ENCODE data around the gene ARHGAP36.

The ARHGAP36 gene

DNA sequence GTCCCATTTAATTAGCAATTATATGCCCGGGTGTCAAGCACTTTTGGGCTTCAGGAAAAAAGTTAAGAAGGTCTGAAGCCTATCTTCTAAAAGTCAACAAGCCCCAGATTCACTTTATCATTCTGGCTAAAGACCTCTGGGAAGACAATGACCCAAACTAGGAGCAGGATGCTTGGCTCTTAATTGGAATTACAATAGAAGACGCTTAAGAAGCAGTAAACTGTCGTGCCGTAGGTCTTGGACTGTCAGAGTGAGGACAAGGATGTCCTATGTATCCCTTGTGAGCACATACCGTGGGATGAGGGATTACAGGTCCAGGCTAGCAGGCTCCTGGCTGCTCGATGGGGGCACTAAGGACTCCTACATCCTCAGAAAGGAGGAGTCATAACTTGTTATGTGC is 3.2 kb upstream of the ARHGAP36 start:
- Histone ChIP-seq H3K27me3 (peaks cover 43% of the 10 kb centered on the region), H3K4me1 (ENCODE audit: control insufficient read depth in 1 of 2, insufficient read depth in 1 of 2, low read depth in 1 of 2, low read length in 1 of 2) (no peaks in the 10 kb centered on the region), H3K36me3 (no peaks in the 10 kb centered on the region), H3K27ac (no peak overlapping the region), H3K9me3 (no peaks in the 10 kb centered on the region), H3K4me3 (ENCODE audit: low read depth in 1 of 2, low read length in 1 of 2) (no peak overlapping the region)
- TF ChIP-seq, protein P1, sequence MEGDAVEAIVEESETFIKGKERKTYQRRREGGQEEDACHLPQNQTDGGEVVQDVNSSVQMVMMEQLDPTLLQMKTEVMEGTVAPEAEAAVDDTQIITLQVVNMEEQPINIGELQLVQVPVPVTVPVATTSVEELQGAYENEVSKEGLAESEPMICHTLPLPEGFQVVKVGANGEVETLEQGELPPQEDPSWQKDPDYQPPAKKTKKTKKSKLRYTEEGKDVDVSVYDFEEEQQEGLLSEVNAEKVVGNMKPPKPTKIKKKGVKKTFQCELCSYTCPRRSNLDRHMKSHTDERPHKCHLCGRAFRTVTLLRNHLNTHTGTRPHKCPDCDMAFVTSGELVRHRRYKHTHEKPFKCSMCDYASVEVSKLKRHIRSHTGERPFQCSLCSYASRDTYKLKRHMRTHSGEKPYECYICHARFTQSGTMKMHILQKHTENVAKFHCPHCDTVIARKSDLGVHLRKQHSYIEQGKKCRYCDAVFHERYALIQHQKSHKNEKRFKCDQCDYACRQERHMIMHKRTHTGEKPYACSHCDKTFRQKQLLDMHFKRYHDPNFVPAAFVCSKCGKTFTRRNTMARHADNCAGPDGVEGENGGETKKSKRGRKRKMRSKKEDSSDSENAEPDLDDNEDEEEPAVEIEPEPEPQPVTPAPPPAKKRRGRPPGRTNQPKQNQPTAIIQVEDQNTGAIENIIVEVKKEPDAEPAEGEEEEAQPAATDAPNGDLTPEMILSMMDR (IDR thresholded peaks at IDR 0.05), result no peak

DNA sequence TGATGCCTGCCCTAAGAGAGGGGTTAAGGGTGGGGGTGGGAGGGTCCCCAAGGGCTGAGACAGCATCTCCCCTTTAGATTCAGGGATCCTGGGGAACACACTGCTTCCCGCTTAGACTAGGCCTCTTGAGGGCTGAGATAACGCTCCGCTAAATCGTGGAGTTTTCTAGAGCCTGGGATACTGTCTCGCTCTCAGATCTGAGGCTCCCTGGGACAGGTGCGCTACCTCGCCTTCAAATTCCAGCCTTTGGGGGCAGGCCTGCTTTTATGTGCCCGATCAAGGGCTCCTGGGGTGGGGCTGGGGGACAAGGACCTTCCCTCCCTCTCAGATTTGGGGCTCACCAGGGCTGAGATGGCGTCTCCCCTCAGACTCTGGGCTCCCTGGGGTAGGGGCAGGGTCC is 440 bp upstream of the ARHGAP36 start:
- H3K4me3 ChIP-seq (ENCODE audit: low read depth in 1 of 2, low read length in 1 of 2), result no peak overlapping the region
- TF ChIP-seq, protein P1 (IDR thresholded peaks at IDR 0.05), result no peak
- no peaks in the 10 kb centered on the region for H3K9me3 ChIP-seq
- H3K36me3 ChIP-seq, result no peaks in the 10 kb centered on the region
- H3K4me1 ChIP-seq (ENCODE audit: control insufficient read depth in 1 of 2, insufficient read depth in 1 of 2, low read depth in 1 of 2, low read length in 1 of 2), result no peaks in the 10 kb centered on the region
- no peak overlapping the region for H3K27ac ChIP-seq
- H3K27me3 ChIP-seq, result peaks cover 58% of the 10 kb centered on the region

DNA sequence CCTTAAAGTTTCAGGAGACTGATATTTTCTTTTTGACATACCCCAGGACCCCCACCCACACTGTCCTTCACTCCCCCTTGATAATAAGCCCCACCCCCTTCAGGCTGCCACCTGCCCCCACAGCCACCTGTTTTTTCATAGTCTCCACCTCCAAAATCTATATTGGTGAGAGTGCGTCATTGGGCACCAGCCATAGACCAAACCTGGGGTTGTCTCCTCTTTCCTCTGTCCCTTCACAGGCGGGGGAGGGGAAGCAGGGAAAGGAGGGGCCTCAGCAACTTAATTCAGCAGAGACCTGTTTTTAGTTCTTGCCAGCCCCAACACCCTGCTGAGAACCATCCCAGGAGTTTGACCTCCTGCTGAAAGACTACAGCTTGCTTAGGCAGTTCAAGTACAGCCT is 1.1 kb downstream of the ARHGAP36 start:
- H3K4me1 ChIP-seq (ENCODE audit: control insufficient read depth in 1 of 2, insufficient read depth in 1 of 2, low read depth in 1 of 2, low read length in 1 of 2), result no peaks in the 10 kb centered on the region
- peaks cover 64% of the 10 kb centered on the region for H3K27me3 ChIP-seq
- no peaks in the 10 kb centered on the region for H3K9me3 ChIP-seq

DNA sequence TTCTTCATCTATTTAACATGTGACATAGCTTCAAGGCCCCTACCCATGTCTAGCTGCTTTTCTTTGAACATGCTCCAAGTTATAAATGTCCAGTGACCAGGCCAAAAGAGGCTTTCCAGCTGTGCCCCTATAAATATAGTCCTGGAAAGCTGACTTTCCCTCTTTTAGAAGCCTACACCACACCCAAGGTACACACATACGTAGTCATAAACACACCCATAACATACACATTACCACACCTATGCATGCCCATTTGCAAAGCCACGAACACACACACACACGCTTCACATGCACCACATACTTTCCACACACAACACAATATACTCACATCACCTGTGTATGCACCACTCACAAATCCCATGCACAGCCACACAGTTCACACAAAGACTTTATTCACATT is 2.0 kb downstream of the ARHGAP36 start:
- peaks cover 68% of the 10 kb centered on the region for H3K27me3 ChIP-seq
- TF ChIP-seq, protein P1 (IDR thresholded peaks at IDR 0.05), result no peak
- no peak overlapping the region for H3K4me3 ChIP-seq (ENCODE audit: low read depth in 1 of 2, low read length in 1 of 2)
- no peaks in the 10 kb centered on the region for H3K36me3 ChIP-seq
- no peak overlapping the region for H3K27ac ChIP-seq
- no peaks in the 10 kb centered on the region for H3K4me1 ChIP-seq (ENCODE audit: control insufficient read depth in 1 of 2, insufficient read depth in 1 of 2, low read depth in 1 of 2, low read length in 1 of 2)
- H3K9me3 ChIP-seq, result no peaks in the 10 kb centered on the region

More for the DNA sequence above, 1.1 kb downstream of the ARHGAP36 start:
- Histone ChIP-seq H3K36me3 (no peaks in the 10 kb centered on the region), H3K27ac (no peak overlapping the region), H3K4me3 (ENCODE audit: low read depth in 1 of 2, low read length in 1 of 2) (no peak overlapping the region)
- TF ChIP-seq, protein P1 (IDR thresholded peaks at IDR 0.05), result no peak

DNA sequence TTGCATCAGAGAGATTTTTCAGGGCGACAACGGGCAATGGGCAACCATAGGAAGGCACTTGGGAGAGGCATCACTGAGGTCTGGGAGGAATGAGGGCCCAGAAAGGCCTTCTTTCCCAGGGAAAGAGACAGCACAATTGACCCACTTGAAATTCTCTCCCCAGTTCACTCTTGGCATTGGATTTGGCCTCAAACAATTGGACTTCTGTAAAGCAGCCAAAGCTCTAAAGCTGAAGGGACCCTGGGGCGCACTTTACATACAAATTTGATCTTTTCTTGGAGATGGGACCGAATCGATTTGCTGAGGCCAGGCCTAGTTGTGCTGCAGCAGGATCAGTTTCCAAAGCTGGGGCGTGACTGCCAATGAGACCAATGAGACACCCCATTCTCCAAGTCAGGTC is 3.2 kb downstream of the ARHGAP36 start:
- Histone ChIP-seq H3K4me1 (ENCODE audit: control insufficient read depth in 1 of 2, insufficient read depth in 1 of 2, low read depth in 1 of 2, low read length in 1 of 2) (no peaks in the 10 kb centered on the region), H3K36me3 (no peaks in the 10 kb centered on the region), H3K27me3 (peaks cover 72% of the 10 kb centered on the region), H3K27ac (no peak overlapping the region), H3K4me3 (ENCODE audit: low read depth in 1 of 2, low read length in 1 of 2) (no peak overlapping the region), H3K9me3 (no peaks in the 10 kb centered on the region)
- TF ChIP-seq, protein P1 (IDR thresholded peaks at IDR 0.05), result no peak

DNA sequence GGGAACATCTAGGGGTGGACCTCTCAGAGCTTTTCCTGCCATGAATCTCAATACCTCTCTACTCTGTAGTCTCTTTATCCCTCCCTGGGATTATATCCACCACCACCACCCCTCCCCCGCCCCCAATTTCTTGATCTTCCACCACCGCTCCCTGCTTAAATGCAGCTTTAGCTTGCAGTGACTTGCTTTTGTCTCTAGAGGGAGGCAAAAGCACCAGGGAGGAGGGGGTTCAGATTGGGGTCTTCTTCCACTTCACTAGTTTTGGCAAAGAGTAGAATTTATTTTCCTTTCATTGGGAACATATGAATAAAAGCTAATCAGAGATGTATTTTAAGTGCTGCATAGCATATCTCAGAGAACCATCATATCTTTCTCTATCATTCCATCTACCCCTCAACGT is 5.5 kb downstream of the ARHGAP36 start:
- TF ChIP-seq, protein P1 (IDR thresholded peaks at IDR 0.05), result no peak
- H3K27me3 ChIP-seq, result peaks cover 72% of the 10 kb centered on the region
- no peak overlapping the region for H3K4me3 ChIP-seq (ENCODE audit: low read depth in 1 of 2, low read length in 1 of 2)
- H3K4me1 ChIP-seq (ENCODE audit: control insufficient read depth in 1 of 2, insufficient read depth in 1 of 2, low read depth in 1 of 2, low read length in 1 of 2), result no peaks in the 10 kb centered on the region
- no peaks in the 10 kb centered on the region for H3K9me3 ChIP-seq
- no peak overlapping the region for H3K27ac ChIP-seq
- H3K36me3 ChIP-seq, result no peaks in the 10 kb centered on the region
